GM19025 (cell line): ENCODE measurements around the gene INPP5A.

Experiments
- ATAC-seq: cut with Tn5 transposase; IDR thresholded peaks from one replicate; pipeline ENCODE4 v1.9.1; 2021; ENCODE audit warnings: mild to moderate bottlenecking, low read depth, moderate library complexity; ENCODE audit not compliant: unreplicated experiment

INPP5A gene

GRCh38 chr10:132746801-132747625 lies 209.4 kb downstream of the INPP5A start:
- no peak for ATAC-seq

GRCh38 chr10:132748135-132748534 lies 210.5 kb downstream of the INPP5A start:
- no peak for ATAC-seq

- no peak for ATAC-seq
Measured at GRCh38 chr10:132748545-132749370, 211.2 kb downstream of the INPP5A start.

- ATAC-seq = no peak
Measured at GRCh38 chr10:132749371-132749795, 211.8 kb downstream of the INPP5A start.

- ATAC-seq = no peak
Measured at GRCh38 chr10:132750936-132751335, 213.3 kb downstream of the INPP5A start.

- ATAC-seq = no peak
Measured at GRCh38 chr10:132752378-132752777, 214.8 kb downstream of the INPP5A start.

- no peak for ATAC-seq
Measured at GRCh38 chr10:132752961-132753360, 215.4 kb downstream of the INPP5A start.

- no peak for ATAC-seq
Measured at GRCh38 chr10:132753596-132753995, 216.0 kb downstream of the INPP5A start.

- ATAC-seq = no peak
Measured at GRCh38 chr10:132754071-132754470, 216.5 kb downstream of the INPP5A start.

GRCh38 chr10:132755166-132755711 lies 217.7 kb downstream of the INPP5A start:
- ATAC-seq = no peak

GRCh38 chr10:132756591-132756990 lies 219.0 kb downstream of the INPP5A start:
- no peak for ATAC-seq

GRCh38 chr10:132757171-132757570 lies 219.6 kb downstream of the INPP5A start:
- ATAC-seq = no peak

GRCh38 chr10:132758865-132759264 lies 221.3 kb downstream of the INPP5A start:
- ATAC-seq = no peak

- ATAC-seq = no peak
Measured at GRCh38 chr10:132761395-132762060, 223.9 kb downstream of the INPP5A start.

GRCh38 chr10:132762267-132762666 lies 224.7 kb downstream of the INPP5A start:
- no peak for ATAC-seq

GRCh38 chr10:132763545-132763944 lies 226.0 kb downstream of the INPP5A start:
- no peak for ATAC-seq

GRCh38 chr10:132764108-132764507 lies 226.5 kb downstream of the INPP5A start:
- ATAC-seq = no peak

GRCh38 chr10:132765435-132765834 lies 227.8 kb downstream of the INPP5A start:
- ATAC-seq = no peak

- no peak for ATAC-seq
Measured at GRCh38 chr10:132766291-132766690, 228.7 kb downstream of the INPP5A start.

- no peak for ATAC-seq
Measured at GRCh38 chr10:132768346-132769248, 231.0 kb downstream of the INPP5A start.
